CD4-positive, alpha-beta T cell treated with Interleukin-1 beta for 1 hour (primary cell): Measurements from ENCODE around the gene FHOD3.

Source experiments
- DNase-seq, 2 donors: peaks; one replicate each; pipeline ENCODE4 v3.0.0-alpha.2; 2020 to 2022

FHOD3 gene

DNA sequence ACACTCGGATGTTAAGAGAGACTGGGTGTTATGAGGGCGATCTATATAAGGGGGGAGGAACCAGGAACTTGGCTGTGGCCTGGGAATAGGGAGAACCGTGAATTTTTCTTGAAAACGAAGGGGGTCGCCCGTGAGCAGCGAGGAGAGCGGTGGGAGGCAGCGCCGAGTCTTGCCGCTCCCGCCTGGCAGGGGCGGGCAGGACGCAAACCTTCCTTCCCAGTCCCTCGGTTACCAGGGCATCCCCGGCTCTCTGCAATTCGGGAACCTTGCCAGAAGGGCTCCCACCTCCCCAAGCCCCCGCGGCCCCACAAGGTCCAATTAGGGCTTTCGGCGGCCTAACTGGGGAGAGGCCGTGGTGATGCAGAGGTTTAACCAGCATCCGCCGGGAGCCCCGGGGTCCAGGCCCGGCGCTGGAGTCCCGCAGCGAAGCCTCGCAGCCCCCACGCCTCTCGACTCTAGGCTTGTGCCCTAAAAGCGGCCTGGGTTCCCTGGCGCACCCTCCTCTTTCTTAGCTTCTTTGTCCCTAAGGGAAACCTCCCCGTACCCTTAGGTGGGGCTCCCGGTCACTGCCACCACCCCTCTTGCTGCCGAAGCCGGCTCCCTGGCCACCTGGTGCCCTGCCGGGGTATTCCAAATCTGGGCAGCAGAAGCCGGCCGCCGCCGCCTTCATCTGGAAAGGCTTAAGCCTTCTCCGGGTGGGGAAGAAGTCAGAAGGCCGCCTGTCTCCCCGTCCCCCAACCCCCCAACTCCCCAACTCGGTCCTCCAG, 680 bp upstream of the FHOD3 start:
- DNase-seq = no peak

DNA sequence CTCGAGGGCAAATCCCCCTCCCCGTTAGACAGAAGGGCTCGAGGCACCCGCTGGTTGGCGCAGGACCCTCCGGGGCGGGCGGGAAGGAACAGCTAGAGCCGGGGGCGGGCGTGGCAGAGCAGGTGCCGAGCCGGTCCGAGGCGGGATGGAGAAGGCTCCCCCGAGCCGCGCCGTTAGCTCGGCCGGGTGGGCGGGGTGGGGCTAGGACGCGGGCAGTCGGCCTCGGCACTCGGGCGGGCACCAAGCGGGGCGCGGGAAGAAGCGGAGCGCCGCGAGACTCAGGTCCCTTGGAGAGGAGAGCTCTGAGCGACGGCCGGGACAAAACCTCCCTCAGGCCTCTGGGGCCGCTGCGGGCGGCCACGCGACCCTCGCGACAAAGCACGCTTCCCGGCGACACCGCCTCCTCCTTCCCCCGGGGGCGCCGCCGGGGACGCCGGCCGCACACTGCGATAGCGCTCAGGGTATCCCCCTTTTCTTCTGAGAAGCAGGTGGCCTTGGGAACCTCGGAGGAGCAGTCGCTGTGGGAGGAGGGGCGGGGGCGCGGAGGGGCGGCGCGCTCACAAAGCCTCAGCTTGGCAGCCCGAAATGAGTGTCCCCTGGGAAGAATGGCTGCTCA, 721 bp downstream of the FHOD3 start:
- DNase-seq = no peak

DNA sequence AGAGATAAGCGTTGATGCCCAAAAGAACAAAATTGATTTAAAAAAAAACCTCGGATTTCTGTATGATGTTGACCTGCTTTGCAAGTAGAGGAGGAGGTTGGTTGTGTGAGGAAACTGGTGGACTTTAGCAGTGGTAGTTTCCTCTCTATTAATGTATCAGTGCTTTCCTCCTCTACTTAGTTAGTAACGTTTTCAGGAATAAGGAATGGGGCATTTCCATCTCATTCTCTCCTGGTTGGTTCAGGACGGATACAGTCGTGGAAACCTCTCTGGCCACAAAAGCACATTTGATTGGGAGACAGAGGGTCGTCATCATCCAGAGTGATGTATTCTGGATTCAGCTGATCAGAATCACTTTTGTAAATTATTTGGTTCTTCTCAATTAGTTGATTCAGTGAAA, 1.5 kb downstream of the FHOD3 start:
- DNase-seq = no peak

DNA sequence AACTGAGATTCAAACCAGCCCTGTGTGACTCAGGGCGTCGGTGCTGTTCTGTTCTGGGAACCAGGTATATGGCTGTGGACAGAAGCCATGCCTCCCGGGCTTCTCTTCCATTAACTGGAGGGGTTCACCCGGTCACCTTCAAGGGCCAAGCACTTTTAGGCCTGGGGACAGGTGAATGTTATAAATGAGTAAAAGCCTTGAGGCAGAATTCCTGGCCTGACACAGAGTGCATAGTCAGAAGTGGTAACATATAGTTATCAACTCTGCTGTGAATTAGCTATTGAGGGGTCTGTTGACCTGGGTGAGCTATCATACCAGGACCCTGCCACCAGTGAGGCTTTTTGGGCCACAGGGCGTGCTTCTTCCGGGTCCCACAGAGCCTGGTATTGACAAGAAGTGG, 2.7 kb downstream of the FHOD3 start:
- no peak for DNase-seq

DNA sequence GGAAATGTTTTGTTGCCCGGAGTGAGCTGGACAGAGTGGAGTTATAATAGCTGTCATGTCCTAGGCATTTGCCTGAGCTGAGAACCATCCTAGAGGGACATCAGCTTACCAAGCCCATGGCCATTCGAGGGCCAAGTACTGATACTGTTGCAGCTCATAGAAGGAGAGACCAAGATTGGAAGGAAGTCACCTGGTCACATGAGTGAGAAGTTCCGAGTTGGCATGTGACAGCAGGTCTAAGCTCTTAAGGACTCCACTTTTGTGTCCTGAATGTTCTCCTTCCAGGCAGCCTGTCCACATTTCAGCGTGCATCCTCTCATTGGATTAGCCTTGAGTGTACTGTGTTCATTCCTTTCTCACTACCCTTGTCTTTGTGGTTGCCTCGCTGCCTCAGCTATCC, 4.4 kb downstream of the FHOD3 start:
- no peak for DNase-seq

DNA sequence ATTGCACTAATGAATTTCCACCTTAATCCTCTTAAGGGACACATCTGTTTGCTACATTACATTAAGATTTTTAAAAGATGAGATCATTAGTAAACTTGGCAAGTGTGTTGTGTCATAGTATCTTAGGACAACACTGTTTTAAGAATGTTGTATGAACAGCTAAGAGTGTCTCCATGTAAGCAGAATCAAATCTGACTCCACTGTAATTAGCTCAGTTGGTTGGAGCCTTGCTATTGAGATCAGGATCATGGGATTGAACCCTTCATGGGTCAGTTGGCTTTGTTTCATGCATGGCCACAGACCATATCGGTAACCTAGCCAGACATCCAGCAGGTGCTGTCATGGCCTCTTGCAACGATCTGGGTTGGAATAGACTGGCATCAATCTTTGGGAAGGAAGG, 5.2 kb downstream of the FHOD3 start:
- DNase-seq = no peak

DNA sequence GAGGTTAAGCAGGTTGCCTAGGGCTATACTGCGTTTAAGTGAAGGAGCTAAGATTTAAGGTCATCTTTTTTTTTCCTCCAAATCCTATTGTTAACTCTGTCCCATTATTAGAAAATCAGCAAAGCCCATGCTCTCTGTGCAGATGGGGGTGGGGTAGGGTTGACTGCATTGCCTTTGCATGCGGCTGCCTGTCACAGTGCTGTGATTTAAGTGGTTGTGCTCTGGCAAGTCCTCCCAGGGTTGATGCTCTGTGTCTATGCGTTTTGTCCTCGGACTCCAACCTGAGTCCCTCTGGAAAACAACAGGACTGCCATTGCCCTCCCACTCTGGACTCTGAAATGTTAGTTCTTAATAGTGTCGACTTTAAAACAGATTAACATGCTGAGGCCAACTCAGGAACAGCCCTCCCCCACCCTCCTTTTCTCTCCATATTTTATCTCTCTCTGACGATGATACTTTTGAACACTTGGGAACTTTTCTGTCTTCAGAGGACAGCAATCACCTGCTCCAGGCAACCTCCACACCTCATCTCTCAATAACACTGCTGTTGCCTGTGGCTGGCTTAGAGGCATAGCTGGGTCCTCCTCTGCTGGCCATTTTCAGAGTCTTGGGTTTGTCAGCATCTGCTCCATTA, 5.8 kb downstream of the FHOD3 start:
- no peak for DNase-seq

DNA sequence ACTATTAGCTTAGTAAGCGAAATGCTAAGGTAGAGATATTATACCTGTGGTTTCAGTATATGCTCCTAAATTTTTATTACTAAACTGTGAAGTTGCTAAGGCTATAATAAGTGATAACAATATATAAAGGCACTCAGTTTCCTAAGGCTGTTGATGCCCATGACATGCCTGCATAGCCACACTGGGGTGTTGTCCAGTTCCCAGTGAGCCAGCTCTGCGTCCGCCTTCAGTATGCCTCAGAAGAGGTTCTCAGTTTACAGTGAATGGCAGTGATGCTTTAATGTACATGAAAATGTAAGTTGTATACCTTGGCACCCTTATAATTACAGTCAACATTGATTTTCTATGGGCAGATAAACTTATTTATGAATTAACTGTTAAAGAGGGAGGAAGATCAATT, 7.2 kb downstream of the FHOD3 start:
- no peak for DNase-seq

DNA sequence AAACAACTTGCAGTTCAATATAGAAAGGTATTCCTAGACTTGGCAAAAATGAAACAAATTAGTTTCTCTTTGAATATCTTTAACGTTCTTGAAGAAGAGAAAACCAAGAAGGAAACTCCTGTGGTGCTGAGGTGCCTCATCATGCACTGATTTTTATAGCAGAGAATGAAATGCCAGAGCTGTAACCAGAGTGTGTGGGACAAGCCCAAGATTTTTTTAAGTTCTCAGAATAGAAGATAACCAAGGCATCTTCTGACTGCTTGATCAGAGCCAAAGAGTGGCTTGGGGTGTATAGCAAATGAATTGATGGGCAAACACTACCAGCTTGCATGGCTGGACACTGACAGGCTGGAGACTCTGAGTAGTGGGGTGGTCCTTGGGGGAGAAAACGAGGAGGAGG, 7.9 kb downstream of the FHOD3 start:
- no peak for DNase-seq

DNA sequence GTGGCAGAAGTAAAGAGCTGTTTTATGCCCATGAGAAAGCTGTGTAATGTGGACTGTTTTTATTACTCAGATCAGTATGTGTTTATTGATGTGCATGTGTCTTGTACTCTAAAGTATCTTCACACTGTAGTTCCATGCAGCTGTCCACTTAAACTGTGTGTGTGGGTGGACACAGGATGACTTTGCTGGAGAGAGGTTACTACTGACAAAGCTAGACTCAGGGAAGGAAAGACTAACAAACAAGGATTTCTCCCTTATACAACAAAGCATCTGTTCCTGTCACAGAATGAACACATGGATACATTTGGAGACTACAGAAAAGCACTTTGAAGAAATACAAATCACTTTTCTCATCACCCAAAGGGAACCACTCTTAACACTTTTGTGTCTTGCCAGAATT, 10.0 kb downstream of the FHOD3 start:
- DNase-seq = no peak

DNA sequence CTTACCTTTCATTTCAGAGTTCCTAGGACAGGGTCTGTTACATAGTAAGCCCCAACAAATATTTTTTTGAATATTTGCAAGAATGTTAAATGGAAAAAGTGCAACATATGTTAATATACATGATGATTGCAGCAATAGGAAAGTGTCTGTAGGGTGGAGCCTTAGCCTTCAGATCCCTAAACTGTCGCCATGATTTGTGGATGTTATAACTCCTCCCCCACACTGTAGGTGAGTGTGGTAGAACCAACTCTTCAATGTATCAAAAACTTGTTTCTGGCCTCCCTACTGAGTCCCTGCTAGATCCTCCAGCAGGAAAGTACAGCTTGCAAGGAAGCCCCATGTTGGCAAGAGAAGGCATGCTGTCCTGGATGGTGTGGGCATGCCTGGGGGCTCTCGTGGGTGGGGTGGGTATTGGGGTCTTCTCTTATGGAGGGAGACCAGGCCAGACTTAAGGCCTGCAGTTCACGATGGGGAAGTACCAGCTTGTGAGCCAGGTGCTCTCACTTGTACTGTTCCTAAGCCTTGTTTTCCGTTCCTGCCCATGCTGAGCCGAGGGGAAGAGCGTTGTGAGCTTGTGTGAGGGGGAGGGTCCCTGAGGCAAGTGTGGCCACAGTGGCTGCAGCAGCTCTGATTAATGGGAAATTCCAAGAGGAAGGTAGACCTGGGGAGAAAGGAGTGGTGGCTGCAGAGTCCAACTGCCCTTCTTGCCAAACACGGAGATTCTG, 11.4 kb downstream of the FHOD3 start:
- DNase-seq = no peak

DNA sequence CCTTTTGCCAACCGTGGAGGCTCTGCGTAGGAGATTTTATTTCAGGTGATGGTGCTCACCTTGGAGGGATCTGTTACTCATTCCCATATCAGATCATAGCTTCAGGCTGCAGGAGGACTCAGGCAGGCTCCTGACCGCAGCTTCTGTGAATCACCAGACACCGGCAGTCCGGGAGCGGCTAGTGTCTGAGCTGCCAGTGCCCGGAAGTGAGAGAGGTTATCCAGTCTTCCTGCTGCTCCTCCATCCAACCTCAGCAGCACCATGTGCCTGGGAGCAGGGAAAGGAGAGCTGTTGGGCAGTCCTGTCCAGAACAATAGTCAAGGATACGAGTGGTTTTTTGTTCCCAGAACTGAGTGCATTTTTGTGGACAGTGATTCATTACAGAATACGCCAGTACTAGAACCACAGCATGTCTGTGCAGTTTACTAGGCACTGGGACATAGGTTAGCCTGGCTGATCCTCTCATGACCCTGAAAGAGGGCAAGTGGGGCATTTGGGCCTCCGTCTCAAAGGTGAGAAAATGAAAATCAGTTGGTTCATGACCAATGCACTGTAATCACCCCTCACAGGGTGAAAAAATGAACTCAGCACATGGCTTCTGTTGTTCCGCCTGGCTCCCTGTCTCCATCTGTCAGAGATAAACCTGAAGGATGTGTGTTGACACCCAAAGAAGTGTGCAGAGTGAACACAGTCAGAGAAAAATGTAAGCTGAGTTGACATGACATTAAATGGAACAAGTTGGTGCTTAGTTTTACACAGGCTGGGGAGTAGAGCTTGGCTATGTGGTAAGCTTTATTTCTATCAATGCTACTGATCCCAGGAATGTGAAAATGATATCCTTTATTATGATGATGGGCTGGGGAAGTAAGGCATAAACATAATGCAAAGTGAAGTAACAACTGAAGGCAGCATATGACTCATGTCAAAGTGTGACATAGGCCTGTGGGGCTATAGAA, 12.2 kb downstream of the FHOD3 start:
- no peak for DNase-seq

DNA sequence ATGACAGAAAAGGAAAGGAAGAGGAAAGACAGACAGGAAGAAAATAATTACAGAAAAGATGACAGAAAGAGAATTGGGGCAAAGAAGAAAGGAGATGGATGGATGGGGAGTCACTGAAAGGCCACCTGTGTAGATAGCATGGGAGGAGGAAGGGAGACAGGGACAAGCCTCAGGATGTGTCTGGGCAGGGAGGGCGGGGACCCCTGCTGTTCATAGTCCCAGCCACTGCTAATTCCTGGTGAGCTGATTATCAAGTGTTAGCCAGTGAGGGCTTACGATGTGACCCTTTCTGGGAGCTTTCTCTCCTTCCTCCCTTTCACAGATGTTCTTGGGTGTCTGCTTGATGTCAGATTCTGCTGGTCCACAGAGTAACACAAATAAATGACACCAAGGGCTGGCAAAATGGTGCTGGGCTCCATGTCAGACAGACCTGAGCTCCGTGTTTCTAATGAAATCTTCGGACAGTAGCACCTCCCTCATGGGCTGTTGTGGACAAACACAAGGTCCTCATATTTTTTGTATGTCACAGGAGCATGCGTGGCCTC, 13.6 kb downstream of the FHOD3 start:
- DNase-seq = no peak

DNA sequence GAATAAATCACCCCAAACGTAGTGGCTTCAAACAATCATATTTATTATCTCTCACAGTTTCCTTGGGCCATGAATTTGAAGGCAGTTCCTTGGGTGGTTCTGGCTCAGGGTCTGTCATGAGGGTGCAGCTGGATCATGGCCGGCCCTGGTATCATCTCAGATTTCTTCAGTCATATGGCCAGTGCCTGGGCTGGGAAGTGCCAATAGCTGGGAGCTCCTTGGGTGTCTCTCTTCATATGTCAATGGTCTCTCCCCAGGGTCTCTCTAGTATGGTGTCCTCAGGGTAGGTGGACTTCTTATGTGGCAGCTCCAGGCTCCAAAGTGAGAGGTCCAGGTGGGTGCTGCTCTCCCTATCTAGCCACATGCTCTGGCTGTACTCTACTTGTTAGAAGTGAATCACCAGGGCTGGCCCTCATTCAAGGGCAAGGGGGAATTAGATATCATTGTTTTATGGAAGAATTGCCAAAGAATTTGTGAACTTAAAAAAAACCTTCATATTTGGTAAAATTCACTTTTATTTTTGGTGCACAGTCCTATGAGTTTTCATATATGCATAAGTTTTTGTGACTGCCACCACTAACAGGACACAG, 15.4 kb downstream of the FHOD3 start:
- DNase-seq = no peak

DNA sequence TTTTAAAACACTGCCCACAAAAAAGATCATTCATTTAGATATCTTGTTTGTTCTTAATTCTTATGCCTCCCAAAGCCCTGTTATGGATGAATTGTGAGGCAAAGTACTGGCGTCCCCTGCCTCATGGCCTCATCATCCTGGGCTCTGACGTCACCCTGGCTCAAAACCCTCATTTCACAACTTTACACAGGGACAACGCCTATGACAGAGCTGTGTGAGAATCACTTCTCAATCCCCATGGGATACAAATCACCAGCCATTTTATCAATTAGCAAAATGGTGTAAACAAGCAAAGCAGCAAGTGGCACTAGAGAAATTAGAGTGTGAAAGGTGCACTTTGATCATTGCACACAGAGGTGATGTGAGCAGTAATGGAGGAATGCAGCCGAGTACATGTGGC, 16.6 kb downstream of the FHOD3 start:
- DNase-seq = no peak

DNA sequence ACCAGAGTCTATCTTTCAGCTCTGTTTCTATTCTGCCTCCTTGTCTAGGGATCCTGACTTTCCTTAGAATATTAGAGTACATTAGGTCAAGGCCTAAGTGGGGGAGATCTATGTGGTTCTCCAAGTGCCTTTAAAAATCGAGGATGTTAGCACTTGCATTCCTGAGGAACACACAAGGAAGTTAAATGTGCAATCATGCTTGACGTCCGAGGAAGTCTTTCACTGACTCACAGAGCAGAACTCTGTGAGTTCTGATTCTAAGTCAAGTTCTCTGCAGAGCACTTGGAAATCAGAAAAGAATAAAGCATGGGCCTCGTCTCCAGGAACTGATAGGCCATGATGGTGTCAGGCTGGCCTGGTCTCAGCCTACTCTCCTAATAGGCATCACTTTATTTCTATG, 17.2 kb downstream of the FHOD3 start:
- no peak for DNase-seq

DNA sequence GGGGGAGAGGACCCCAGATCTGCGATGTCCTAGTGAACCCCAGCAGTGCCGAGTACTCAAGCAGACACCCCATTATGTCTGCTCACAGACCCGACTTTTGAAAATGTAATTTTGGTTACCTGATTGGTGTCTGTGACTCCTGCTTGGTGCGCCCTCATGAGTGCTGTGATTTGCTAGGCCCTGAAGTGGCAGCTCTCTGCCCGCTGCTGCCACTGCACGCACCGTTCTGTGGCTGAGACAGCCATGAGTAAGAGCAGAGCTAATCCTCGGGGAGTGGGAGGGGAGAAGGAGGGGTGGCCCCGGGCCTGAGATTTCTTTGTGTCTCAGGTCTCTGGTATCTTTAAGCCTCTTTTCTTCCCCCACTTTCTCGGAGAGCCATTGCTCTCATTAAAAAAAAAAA, 18.2 kb downstream of the FHOD3 start:
- DNase-seq = no peak

DNA sequence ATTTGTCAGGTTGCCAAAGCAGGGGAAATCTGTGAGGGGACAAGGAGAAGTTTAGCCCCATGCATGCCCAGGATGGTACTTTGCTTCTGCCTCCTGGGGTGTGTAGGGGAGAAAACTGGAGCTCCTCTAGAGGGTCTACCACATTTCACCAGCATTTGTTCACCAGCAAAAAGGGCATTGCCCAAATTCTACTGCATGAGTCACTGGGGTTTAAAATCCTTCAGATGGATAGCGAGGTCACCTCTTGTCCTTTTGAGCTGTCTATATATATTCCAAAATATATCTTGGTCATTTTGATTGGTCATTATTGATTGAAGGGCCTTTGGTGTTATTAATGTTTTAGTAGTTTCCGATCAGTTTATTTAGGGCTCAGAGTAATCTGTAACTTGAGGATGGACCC, 18.7 kb downstream of the FHOD3 start:
- DNase-seq = no peak

DNA sequence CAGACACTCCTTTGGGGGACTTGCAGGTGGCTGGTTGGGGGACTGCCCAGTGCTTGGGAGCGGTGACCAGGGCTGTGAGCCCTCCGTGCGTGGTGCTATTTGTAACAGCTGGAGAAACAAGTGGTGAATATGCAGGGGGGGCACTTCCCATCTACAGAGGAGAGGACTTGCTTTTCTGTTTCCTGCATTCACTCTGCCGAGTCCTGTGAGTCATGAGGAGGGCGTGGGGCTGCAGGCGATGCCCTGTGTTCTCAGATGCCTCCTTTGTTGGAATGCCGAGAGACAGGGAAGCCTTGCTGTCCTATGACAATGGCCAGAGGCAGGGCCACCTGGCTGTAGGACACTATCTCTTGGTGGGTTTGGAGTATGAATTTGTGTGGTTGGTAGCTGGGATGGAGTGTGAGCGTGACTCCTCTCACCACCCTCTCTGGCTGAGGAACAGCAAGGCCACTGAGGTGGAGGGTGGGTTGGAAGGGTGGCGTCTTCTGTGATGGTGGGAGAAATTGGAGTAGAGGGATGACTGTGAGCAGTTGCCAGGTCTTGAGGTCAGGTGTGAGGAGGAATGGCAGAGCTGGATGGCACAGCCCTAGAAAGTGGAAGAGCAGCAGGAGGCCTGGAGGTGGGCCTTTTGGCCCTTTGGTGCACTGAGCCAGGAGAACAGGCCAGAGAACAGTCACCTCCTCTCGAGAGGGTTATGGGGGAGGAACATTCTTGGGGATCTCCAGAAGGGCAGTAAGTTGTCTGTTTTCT, 24.3 kb downstream of the FHOD3 start:
- DNase-seq = no peak

DNA sequence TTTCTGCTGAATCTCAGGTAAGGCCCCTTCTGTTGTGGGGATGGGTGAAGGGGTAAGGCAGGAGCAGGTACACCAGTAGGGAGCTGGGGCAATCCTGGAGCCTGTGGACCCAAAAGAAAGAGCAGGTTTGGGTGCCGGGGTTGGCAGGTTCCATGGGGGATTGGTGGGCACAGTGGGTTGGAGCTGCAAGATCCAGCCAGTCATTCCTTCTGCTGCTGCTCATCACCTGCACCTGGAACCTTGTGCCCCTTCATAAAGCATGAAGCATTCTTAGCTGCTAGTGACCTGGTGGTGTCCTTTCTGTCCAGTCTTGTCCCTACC, 24.9 kb downstream of the FHOD3 start:
- no peak for DNase-seq

DNA sequence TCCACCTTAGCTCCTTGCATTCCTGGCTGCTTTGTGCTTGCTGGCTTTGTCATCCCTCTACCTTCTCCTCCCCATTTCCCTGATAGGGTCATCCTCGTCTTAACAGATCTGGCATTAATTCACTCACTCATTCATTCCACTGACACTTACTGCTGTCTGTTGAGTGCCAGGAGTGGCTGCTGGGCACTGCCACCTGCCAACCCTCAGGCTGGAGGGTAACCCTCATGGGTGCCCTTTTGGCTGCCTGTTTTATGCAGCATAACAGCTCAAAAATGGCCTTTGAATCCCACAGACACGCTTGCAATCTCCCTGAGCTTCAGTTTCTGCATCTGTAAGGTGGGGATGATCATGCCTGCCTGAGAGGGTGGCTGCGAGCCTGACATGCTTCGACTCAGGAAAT, 25.2 kb downstream of the FHOD3 start:
- DNase-seq = no peak
